SK-N-MC (cell line): ENCODE results near the gene ELAPOR2.
"Not testable (repeated sequence)": the region's sequence is repeated elsewhere in the genome, so short reads cannot be mapped to it uniquely, and the experiment has no call there.

Experiments
- DNase-seq: peaks from one replicate; pipeline ENCODE4 v3.0.0-alpha.2; 2011; ENCODE audit warnings: low read depth, low spot score
- H3K27ac ChIP-seq: fragments of 200-600 bp; sonication (generic); 2 replicates; pipeline ENCODE4 v1.5.1; 2016; ENCODE audit warnings: mixed run types
- H3K36me3 ChIP-seq: fragments of 200-600 bp; sonication (generic); 2 replicates; pipeline ENCODE4 v1.6.1; 2017; ENCODE audit warnings: antibody characterized with exemption, low read length, mixed read lengths; ENCODE audit not compliant: insufficient read depth
- H3K4me3 ChIP-seq: fragments of 200-600 bp; sonication (generic); 2 replicates; pipeline ENCODE4 v1.5.1; 2016
- H3K9ac ChIP-seq: fragments of 200-600 bp; sonication (generic); 2 replicates; pipeline ENCODE4 v1.8.0; 2017; ENCODE audit warnings: mixed run types, mixed read lengths; ENCODE audit not compliant: insufficient read length
- H3K9me3 ChIP-seq: fragments of 200-600 bp; sonication (generic); 2 replicates; pipeline ENCODE4 v1.6.1; 2017; ENCODE audit warnings: low read depth, mild to moderate bottlenecking, antibody characterized with exemption, low read length, moderate library complexity, mixed read lengths
- EZH2 ChIP-seq: fragments of 200-600 bp; sonication (generic); IDR thresholded peaks from one replicate; pipeline ENCODE4 v1.6.1; 2017; ENCODE audit warnings: antibody characterized with exemption
- FOXP2 ChIP-seq: optimal IDR thresholded peaks from 2 replicates; pipeline ENCODE3; 2011; ENCODE audit warnings: mild to moderate bottlenecking, moderate library complexity; ENCODE audit not compliant: insufficient read depth; ENCODE audit errors: extremely low read length, control extremely low read depth
- POLR2AphosphoS5 ChIP-seq: IDR thresholded peaks from 2 replicates; pipeline ENCODE4 v1.6.1; 2012; ENCODE audit warnings: mild to moderate bottlenecking, low read depth, low read length, borderline replicate concordance

ELAPOR2 gene

GRCh38 chr7:87059525-87060287, at the start of gene ELAPOR2:
Gene ELAPOR2, minus strand, starts transcription at chr7:87059654. Its CDS starts 141 bp downstream, at chr7:87059513.
- Histone ChIP-seq H3K9me3 (no peaks in the 10 kb centered on the region), H3K4me3 (peak within 1 kb of the TSS; percentile 80), H3K27ac (no peak within 1 kb of the TSS), H3K36me3 (no peaks in the 10 kb centered on the region), H3K9ac (no peak within 1 kb of the TSS)
- TF ChIP-seq POLR2AphosphoS5 (no peak), EZH2 (no peak), FOXP2 (no peak)
- no peak for DNase-seq

- Histone ChIP-seq H3K36me3 (no peaks in the 10 kb centered on the region), H3K4me3 (no peak overlapping the region), H3K9ac (no peak overlapping the region), H3K27ac (no peak overlapping the region), H3K9me3 (no peaks in the 10 kb centered on the region)
- TF ChIP-seq EZH2 (no peak), FOXP2 (no peak), POLR2AphosphoS5 (no peak)
- no peak for DNase-seq
Observed at GRCh38 chr7:87107949-87108776, 48.7 kb upstream of the ELAPOR2 start.

- H3K4me3 ChIP-seq = no peak overlapping the region
- TF ChIP-seq FOXP2 = no peak
Observed at GRCh38 chr7:87106974-87107612, 47.6 kb upstream of the ELAPOR2 start.

GRCh38 chr7:87105401-87105800, 45.9 kb upstream of the ELAPOR2 start:
- Histone ChIP-seq H3K27ac (no peak overlapping the region), H3K4me3 (no peak overlapping the region), H3K36me3 (no peaks in the 10 kb centered on the region), H3K9me3 (no peaks in the 10 kb centered on the region), H3K9ac (no peak overlapping the region)
- no peak for DNase-seq
- TF ChIP-seq EZH2 = no peak
- TF ChIP-seq POLR2AphosphoS5 = no peak
- TF ChIP-seq FOXP2 = no peak

More at GRCh38 chr7:87106974-87107612, 47.6 kb upstream of the ELAPOR2 start:
- no peaks in the 10 kb centered on the region for H3K36me3 ChIP-seq
- DNase-seq = no peak
- no peaks in the 10 kb centered on the region for H3K9me3 ChIP-seq
- no peak overlapping the region for H3K27ac ChIP-seq
- H3K9ac ChIP-seq = no peak overlapping the region

- TF ChIP-seq FOXP2 (no peak), EZH2 (no peak)
- no peak for DNase-seq
- H3K36me3 ChIP-seq = no peaks in the 10 kb centered on the region
- no peaks in the 10 kb centered on the region for H3K9me3 ChIP-seq
- no peak overlapping the region for H3K9ac ChIP-seq
- no peak overlapping the region for H3K4me3 ChIP-seq
- H3K27ac ChIP-seq = no peak overlapping the region
Observed at GRCh38 chr7:87100326-87100725, 40.9 kb upstream of the ELAPOR2 start.

GRCh38 chr7:87097375-87097774, 37.9 kb upstream of the ELAPOR2 start:
- not testable (repeated sequence) for H3K36me3 ChIP-seq, DNase-seq, H3K9me3 ChIP-seq, H3K27ac ChIP-seq, H3K4me3 ChIP-seq, H3K9ac ChIP-seq

- Histone ChIP-seq H3K4me3 (no peak overlapping the region), H3K9ac (no peak overlapping the region), H3K27ac (no peak overlapping the region), H3K9me3 (no peaks in the 10 kb centered on the region), H3K36me3 (no peaks in the 10 kb centered on the region)
- DNase-seq = no peak
- no peak for TF ChIP-seq FOXP2
Observed at GRCh38 chr7:87094322-87094721, 34.9 kb upstream of the ELAPOR2 start.

- no peak overlapping the region for H3K9ac ChIP-seq
- TF ChIP-seq FOXP2 (no peak), POLR2AphosphoS5 (no peak), EZH2 (no peak)
- H3K9me3 ChIP-seq = no peaks in the 10 kb centered on the region
- H3K27ac ChIP-seq = no peak overlapping the region
- H3K36me3 ChIP-seq = no peaks in the 10 kb centered on the region
- DNase-seq = no peak
- H3K4me3 ChIP-seq = no peak overlapping the region
Observed at GRCh38 chr7:87092568-87093091, 33.2 kb upstream of the ELAPOR2 start.
